HG03354 (cell line): Measurements from ENCODE around the gene ALX4.

Source experiments
- ATAC-seq: cut with Tn5 transposase; IDR thresholded peaks from one replicate; pipeline ENCODE4 v1.9.1; 2021; ENCODE audit warnings: mild to moderate bottlenecking; ENCODE audit not compliant: unreplicated experiment, poor library complexity, severe bottlenecking

The ALX4 gene

DNA sequence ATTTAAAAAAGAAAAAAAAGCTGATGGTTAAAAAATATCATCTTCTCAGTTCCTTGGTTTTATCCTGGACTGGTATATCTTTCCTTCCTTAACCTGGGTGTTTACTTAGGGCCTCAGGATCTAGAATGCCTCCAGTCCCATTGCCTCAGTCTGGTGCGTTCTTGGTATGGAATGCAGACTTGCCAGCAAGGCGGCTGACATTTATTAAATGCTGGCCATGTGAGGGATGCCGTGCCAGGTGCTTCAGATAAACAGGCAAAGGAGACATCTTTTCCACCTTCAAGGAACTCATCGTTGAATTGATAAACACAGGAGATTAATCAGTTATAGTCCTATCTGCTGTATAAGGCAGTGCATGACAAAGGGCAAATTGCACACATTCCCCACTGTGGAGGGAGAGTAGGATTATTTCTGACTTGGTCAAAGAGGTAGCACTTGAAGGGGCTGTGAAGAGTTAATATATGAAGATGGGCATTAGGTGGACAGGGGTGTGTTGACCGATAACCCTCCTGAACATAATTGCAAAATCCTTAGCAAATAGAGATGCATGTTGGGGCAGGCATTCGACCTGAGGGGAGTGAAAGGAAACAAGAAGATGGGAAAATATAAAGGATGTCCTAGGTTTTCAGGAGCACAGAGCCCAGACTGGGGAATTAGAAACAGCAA lies 54.4 kb downstream of the ALX4 start:
- ATAC-seq = no peak

DNA sequence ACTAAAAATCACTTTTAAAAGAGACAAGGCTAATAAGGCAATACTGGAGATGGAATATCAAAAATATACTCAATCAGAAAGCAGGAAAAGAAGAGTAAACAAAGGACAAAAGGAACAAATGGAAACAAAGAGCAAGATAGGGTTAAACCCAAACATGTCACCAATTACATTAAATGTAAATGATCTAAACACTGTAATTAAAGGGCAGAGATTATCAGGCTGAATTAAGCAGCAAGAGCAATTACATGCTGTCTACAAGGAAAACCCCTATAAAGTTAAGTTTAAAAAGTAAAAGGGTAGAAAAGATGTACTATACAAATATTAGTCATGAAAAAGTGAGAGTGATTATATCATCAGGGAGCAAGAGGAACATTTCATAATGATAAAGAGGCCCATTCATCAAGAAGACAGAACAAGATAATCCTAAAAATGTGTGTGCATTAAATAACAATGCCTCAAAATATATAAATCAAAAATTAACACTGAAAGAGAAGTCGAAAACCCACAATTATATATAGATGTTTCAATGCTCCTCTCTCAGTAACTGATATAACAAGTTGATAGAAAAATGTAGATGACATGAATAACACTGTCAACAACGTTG lies 56.8 kb downstream of the ALX4 start:
- no peak for ATAC-seq

DNA sequence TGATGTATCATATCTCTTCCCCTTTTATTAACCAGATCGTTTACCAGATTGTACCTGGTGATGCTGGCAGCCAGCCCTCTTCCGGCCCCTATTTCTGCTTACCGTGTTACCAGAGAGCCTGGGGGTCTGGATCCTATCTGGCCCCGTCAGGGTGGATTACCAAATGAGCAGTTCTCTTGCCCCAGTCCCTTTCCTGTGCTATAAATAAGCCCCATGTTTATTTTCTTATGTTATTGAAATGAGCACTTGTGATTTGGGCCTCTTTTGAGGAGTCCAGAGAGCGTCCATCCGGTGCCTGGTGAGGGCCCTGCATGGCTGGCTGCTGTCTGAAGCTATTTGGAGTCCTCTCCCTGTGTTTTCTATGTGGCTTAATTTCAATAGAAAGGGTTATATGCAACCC lies 59.5 kb downstream of the ALX4 start:
- ATAC-seq = no peak

- no peak for ATAC-seq
Measured at GRCh38 chr11:44248109-44248508, 61.8 kb downstream of the ALX4 start.

GRCh38 chr11:44247508-44247907 lies 62.4 kb downstream of the ALX4 start:
- ATAC-seq = no peak

GRCh38 chr11:44246726-44247125 lies 63.2 kb downstream of the ALX4 start:
- no peak for ATAC-seq

- no peak for ATAC-seq
Measured at GRCh38 chr11:44244639-44245310, 65.2 kb downstream of the ALX4 start.

DNA sequence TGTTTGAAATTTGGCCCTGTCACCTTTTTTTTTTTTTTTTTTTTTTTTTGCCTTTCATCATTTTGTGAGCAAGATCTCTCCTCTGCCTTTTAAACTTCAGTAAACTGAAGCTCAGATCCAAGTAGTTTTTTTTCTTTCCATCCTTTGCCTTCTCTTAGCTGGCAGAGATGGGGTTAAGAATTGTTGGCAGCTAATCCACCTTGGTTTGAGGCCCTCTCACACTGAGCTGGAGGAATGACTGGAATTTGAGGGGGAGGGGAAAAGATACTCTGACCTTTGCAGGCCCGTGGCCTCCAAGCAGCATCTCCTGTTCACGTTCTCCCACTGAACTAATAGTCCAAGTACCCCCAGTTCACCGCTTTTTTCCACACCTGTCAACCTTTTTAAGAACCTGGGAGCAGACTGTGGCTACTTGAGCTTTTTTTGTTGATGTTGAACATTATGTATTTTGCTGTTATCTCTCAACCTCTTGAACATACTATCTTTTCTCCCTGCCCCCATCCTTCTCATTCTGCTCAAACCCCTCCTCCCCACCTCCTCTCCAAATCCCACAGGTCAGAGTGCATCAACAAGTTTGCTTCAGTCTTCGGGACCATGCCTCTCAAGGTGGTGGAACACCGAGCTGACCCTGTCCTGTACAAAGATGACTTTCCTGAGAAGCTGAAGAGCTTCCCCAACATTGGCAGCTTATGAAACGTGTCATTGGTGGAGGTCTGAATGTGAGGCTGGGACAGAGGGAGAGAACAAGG lies 66.2 kb downstream of the ALX4 start:
- no peak for ATAC-seq

DNA sequence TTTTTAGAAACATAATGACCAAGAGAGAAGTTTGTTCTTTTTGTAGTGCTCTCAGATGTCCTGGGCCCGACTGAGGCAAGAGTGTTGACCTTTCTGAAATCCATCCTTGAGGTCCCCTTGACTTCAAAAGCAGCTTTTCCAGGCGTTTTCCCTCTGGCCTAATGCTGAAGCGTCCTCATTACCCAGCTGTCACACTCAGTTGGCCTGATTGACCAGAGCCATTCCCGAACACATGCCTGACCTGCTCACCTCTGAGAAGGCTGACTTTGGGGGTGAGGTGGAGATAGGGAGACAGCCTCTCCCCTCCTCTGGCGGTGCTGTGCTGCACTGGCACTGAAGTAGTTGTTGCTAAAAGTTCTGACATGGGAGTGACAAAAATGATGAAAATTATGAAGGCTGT lies 66.9 kb downstream of the ALX4 start:
- ATAC-seq = no peak

- no peak for ATAC-seq
Measured at GRCh38 chr11:44241851-44242250, 68.1 kb downstream of the ALX4 start.

GRCh38 chr11:44237156-44237555 lies 72.8 kb downstream of the ALX4 start:
- no peak for ATAC-seq

DNA sequence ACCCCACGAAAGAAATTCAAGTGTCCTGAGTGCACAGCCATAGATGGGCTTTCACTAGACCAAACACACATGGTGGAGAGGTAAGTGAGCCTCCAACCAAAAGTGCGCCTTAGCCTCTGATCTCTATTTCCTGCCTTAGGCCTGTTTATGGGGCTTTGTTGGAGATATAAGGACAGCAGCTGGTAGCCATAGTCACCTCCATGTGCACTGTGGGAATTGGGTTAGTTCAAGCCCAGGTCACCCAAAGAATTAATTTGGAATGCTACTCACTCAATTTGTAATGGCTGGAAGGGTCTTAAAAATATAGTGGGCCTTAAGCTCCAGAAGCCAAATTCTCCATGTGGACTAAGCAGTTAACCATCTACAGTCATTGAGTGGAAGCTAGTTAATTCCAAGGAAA lies 73.6 kb downstream of the ALX4 start:
- no peak for ATAC-seq

DNA sequence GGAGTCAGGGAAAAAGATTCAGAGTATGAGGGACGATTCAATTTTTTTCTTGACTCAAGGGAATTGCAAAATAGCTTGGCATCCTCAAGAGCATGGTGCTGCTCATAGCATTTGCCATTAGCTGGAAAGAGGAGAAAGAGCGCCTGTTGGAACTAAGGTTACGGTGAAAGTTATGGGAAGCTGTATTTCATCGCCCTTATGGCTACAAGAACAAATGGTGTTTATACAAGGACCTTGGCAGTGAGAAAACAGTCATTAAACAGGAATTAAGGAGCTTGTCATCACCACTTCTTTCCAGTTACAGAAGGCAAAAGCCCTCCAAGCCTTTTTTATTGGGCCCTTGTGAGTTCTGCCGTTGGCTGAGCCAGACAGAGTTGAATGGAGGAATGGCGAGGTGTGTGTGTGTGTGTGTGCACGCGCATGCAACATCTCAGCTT lies 74.2 kb downstream of the ALX4 start:
- no peak for ATAC-seq

GRCh38 chr11:44229624-44230023 lies 80.3 kb downstream of the ALX4 start:
- ATAC-seq = no peak

DNA sequence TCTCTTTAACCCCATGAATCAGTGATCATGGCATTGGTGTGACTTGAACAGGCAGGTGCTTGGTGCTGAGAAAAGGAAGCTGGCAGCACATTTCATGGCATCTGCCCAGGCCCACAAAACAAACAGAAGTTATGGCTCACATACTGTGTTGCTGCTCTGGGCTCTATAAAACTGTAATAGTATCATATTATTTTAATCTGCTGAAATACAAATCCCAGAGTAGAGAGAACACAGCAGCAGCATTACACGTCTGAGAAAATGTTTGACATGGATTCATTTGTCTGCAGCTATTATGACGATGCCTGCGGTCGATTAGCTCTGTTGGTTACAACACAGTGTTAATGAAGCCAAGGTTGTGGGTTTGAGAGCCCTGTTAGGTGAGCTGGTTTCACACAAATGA lies 80.8 kb downstream of the ALX4 start:
- ATAC-seq = no peak

DNA sequence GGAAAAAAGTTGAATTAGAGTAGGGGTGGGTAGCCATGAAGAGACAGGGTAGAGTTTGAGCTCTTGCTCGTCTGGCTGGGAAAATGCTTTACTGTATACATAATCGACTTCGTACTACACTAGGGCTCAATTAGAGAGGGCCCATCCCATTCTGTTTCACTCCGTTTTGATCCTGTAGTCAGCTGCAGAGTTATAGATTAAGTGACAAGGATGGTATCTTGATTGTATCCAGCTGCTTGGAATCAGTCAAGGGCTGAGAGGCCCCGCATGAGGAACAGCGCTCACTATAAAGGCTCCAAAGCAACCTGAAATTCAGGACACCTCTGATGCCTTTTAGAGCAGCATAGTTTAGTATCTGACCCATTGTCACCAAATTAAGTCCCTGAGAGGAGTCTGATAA lies 81.6 kb downstream of the ALX4 start:
- ATAC-seq = no peak

GRCh38 chr11:44226945-44227344 lies 83.0 kb downstream of the ALX4 start:
- ATAC-seq = no peak

GRCh38 chr11:44226490-44226889 lies 83.4 kb downstream of the ALX4 start:
- ATAC-seq = no peak

DNA sequence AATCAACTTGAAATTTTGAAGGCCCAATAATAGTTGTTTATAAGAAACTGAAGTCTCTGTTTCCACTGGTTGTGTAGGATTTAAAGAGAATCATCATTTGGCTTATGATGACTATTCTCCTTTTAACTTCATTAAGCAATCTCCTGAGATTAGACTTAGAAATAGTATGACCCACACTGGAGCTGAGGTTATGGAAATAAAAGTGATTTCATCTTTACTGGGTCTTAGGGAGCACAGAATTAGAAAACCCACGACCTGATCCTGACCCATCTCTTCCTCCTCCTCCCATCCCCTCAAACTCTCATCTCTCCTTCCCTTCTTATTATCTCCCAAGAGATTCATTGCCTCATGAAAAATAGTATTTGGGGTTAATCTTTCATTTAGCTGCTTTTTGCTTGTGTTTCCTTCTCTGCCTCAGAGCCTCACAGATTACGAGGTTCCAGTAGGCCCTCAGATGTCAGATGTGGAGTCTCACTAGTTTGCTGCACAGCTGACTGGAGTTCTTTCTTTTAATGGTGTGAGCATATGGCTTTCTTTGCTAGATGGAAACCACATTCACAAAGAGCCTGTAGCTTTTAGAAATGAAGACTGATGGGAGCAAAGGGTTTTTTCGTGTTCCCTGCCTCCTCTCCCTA lies 85.0 kb downstream of the ALX4 start:
- no peak for ATAC-seq

GRCh38 chr11:44223238-44223637 lies 86.7 kb downstream of the ALX4 start:
- no peak for ATAC-seq
